Urothelium cell line (cell line): Measurements from ENCODE around the gene TNFRSF8.
"Not testable (repeated sequence)": the region's sequence is repeated elsewhere in the genome, so short reads cannot be mapped to it uniquely, and the experiment has no call there.

Experiments used
- DNase-seq: peaks from one replicate; pipeline ENCODE4 v3.0.0; 2011; ENCODE audit warnings: low spot score, mixed read lengths
- FAIRE-seq: peaks from 2 replicates; lab custom pipeline; 2011; peaks lifted over from hg19 to GRCh38; lab: Jason Lieb, UNC

TNFRSF8 gene

DNA sequence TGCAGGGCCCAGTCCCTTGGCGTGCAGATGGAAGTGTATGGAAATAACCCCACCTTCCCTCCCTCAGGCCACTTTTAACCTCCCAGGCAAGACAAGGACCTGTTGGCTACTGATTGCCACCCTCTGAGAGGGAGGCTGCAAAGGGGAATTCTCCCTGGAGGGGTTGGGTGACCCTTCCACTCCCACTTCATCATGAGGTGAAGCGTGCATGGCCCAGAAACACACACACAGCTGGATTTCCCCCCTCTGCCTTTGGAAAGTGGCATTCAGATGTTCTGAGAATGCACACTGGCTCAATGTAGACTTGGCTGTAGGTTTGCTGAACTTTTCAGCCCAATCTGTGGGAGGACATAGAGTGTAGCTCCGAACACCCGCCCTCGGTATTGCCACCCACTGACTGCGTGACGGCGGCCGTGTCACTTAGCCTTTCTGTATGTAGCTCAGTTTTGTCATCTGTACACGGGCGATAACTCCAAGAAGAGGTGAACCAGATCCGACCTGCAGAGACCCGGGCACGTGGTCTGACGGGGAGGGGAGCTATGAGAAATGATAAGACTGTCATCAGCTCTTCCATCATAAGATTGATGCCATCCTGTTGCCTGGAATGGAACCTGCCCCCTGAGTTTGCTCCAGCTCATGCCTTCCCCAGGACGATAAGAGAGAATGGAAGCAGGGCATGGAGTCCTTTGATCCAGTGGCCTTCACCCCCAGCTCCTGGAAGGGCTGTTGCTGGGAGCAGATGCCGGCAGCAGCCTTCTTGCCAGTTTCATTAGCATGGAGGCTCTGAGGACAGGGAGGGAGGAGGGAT lies 24.5 kb upstream of the TNFRSF8 start:
- no peak for DNase-seq
- no peak for FAIRE-seq

DNA sequence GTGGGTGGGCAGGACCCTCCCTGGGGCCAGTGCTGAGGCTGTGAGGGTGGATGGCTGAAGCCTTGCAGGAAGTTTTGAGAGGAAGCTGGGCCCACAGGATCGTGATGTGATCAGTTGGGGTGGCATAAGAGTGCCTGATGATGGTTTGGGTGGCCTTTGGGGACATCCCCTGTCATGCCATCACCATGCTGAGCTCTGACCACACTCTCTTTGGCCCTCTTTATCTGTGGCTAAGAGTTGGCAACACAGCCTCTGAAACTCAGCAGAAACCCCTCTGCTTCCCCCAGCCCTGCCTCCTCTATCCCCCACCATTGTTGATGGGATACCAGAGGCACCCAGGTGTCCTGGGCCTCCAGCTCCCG lies 24.0 kb upstream of the TNFRSF8 start:
- FAIRE-seq = no peak
- no peak for DNase-seq

DNA sequence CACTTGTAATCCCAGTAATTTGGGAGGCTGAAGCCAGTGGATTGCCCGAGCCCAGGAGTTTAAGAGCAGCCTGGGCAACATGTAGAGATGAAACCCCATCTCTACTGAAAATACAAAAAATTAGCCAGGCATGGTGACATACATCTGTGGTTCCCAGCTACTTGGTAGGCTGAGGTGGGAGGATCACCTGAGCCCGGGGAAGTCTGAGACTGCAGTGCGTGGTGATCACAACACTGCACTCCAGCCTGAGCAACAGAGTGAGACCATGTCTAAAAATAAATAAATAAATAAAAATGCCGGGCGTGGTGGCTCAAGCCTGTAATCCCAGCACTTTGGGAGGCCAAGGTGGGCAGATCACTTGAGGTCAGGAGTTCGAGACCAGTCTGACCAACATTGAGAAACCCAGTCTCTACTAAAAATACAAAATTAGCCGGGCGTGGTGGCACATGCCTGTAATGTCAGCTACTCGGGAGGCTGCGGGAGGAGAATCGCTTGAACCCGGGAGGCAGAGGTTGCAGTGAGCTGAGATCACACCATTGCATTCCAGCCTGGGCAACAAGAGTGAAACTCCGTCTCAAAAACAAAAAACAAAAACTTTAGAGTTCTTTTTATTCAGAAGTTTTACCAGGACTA lies 23.2 kb upstream of the TNFRSF8 start:
- FAIRE-seq, DNase-seq: not testable (repeated sequence)

DNA sequence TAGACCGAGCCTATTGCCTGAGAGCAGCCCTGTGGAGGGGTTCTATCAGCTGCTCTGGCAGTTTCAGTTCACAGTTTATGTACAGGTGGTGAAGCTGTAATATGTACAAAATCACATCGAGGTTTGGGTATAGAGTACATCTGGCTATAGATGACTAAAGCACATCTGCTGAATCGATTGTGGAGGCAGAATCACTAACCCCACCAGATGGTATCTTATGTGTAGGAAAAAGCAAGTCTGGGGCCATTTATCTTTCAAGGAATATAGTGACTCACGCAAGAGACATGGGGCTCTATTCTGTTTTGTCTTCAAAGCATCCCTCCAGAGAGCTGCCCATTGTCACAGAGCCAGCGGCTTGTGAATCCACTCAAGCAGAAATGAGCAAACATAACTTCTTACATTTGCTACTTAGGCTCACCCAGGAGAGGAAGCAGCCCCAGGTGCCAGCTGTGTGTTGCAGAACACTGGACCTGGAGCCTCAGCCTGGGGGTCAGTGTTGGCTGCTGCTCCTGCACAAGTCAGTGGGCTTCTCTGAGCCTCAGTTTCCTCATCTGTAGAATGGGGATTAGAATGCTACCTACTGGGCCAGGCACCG lies 22.5 kb upstream of the TNFRSF8 start:
- peak; percentile 47 for DNase-seq
- no peak for FAIRE-seq

DNA sequence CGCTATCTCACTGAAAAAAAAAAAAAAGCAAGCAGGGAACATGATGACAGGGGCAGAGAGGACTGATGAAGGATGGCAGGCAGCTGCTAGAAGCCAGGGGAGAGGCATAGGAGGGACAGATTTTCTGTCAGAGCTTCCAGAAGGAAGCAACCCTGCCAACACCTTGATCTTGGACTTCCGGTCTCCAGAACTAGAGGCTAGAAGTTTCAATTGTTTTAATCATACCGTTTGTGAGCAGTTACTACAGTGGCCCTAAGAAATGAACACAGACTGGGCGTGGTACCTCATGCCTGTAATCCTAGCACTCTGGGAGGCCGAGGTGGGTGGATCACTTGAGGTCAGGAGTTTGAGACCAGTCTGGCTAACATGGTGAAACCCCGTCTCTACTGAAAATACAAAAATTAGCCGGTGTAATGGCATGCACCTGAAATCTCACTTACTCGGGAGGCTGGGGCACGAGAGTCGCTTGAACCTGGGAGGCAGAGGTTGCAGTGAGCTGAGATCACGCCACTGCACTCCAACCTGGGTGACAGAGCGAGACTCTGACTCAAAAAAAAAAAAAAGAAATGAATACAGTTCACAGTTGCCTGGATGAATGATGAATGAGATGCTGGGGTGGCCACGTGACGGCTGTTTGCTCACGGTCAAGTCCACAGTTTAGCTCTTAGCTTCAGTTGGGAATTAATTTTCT lies 18.8 kb upstream of the TNFRSF8 start:
- not testable (repeated sequence) for DNase-seq, FAIRE-seq

DNA sequence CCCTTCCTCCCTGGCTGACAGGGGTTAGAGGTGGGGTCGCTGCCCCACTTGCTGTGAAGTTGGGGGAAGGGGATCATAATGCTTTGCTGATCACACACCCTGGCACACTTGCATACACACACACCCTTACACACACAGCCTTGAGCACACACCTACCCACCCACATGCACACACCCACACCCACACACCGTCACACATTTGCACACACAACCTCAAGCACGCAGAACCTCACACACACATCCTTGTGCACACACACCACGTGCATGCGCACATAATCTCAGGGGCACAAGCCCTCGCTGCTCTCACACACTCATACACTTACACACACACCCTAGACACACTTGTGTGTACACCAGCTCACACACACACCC lies 16.4 kb upstream of the TNFRSF8 start:
- peak; percentile 75 for FAIRE-seq

DNA sequence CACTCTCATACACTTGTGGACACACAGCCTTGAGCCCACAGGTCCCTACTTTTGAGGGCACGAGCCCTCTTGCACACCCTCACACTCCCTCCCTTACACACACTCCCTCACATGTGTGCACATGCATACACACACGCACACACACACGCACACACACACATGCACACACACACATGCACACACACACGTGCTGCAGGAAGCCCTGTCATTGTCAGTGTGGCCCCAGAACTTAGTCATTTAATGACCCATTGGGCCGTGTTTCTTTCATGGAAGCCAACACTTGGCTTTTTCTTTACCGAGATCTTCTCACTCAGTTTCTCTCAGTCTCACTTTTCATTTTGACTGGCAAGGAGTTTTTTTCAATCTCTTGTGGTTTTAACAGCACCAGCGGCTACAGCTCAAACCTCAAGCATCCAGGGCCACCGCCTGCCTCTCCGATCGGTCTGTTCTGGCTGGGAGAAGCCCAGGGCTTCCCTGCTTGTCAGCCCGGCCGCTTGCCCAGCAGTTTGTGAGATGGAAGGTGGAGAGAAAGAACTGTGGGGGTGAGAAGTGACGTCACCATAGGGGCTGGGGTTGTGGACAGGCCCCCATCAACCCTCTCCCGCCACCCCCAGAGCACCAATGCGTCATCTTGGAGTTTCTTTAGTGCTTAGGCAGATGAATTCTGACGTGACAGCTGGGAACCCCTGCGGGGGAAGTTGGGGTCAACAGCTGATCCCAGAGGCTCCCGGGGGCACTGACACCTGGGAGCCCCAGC lies 15.8 kb upstream of the TNFRSF8 start:
- peak; percentile 20 for FAIRE-seq
- DNase-seq = peak; percentile 30

More for the DNA sequence above, 16.4 kb upstream of the TNFRSF8 start:
- DNase-seq = no peak

DNA sequence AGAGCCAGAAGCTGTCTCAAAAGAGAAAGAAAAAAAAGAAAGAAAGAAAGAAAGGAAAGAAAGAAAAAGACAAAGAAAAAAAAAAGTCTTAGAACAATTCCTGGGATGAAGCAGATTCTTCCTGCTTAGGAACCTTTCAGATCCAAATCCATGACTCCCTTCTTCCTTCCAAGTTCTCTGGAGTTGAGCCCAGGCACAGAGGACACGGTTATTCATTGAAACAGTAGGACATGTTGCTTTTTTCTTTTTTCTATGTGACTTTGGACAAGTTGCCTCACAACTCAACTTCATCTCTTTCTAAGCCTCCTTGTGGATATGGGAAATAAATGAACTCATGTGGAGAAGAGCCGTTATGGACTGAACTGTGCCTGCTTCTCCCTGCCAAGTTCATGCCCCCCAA lies 14.7 kb upstream of the TNFRSF8 start:
- DNase-seq = no peak
- FAIRE-seq = no peak

DNA sequence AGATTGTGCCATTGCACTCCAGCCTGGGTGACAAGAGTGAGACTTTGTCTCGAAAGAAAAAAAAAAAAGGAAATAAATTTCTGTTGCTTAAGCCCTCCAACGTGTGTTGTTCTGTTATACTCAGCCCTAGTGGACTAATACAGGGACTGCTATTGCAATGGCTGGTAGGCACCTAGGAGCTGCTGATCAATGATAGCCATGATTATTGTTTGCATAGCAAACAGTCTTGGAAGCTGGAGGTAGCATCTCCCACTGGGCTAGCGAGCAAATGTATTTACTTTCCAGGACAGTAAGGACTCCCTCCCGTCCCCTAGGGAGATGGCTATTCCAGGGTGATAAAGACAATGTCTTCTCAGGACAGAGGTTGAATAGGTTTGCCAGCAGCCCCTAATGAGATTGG lies 13.5 kb upstream of the TNFRSF8 start:
- DNase-seq (no peak), FAIRE-seq (no peak)

DNA sequence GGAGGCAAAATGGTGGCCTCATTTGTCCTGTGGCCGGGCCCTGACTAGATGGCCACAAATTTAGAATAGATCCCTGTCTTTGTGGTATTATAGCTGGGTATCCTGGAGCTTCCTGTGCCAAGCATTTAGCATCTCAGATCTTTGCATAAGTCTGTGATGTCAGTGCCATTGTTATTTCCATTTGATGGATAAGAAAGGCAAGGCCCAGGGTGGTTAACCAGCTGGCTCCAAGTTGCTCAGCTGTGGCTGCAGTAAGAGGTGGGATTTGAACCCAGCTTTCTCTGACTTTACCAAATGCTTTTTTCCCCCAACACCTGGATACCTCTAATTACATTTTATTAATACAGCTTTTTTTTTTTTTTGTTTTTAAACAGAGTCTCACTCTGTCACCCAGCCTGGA lies 11.7 kb upstream of the TNFRSF8 start:
- FAIRE-seq = no peak
- no peak for DNase-seq

DNA sequence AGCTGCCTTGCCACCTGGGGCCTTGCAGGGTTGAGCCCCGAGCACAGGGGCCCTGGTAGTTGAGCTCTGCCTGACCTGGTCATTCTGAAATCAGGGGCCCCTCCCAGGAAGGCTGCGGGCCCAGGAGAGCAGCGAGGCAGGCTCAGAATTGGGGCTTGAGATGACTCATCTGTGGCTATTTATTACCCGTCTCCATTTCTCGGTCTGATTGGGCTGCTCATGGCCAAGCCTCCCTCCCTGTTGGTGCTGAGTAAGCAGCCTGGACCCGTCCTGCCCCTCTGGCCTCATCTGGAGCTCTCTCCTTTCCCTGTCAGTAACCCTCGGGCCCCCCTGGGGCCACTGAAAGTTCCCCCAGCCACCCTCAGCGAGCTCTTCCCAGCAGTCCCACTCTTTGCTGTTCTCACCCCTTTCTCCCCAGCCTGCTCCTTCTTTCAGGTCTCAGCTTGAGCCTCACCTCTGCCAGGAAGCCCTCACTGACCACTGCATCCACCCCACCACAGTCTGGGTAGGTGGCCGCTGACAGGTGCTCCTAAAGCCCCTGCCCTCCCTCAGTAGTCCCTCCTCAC lies 11.0 kb upstream of the TNFRSF8 start:
- FAIRE-seq (peak; percentile 30), DNase-seq (peak; percentile 90)

DNA sequence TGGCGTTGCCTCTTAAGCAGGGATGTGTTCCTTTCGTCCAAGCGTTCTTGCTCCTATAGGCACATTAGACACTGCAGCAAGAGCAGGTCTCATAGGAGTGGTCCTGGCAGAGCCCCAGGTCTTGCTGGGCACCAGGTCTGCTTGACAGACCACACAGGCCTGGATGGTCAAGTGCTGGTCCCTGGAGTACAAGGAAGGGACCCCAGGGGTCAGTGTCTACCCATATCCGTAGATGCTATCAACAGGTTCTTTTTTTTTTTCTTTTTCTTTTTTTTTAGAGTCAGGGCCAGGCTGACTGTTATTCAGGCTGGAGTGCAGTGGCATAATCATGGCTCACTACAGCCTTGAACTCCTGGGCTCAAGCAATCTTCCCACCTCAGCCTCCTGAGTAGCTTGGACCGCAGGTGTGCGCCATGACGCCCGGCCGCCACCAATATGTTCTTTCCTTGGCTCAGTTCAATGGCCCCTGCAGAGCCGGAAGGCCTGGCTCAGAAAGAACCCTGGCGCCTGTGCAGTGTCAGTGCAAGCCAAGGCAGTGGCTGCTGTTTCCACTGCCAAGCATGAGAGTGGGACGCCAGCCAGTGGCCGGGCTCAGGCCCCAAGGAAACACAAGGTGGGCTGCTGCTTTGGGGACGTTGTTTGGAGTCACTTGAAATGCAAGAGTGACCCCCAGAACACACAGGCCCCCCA lies 10.0 kb upstream of the TNFRSF8 start:
- FAIRE-seq = no peak
- DNase-seq = no peak

DNA sequence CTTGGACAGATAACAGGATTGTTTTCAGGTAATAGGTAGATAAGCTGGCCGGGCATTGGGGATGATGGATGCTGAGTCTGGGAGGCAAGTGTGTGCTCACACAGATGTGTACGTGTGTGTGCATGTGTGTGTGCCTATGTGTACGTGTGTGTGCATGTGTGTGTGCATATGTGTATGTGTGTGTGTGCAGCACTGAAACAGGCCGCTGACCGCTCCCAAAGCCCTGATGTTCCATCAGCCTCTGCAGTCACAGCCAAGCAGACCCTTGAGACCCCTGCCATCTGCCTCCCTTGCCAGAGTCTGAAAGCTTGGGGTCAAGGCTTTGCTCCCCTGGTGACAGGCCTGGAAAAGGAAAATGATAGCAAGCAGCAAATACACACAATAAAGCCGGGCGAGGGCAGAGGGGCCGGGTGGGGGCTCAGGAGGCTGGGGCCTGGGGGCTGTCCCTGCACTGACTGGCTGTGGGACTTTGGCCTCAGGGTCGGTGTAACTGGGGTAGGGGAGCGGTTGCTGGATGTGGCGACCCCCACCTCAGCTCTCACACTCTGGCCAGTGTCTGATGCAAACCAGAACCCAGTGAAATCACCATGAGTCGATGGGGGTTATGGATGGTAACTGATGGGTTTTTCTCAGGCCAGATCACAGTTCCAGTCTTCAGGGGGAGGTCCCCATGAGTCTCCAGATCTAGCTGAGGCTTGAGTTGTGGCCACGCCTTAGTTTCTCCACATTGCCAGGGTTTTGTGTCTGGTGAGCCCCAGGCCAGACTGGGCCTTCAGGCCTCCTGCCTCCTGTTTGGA lies 9.2 kb upstream of the TNFRSF8 start:
- no peak for DNase-seq
- FAIRE-seq = peak; percentile 69

DNA sequence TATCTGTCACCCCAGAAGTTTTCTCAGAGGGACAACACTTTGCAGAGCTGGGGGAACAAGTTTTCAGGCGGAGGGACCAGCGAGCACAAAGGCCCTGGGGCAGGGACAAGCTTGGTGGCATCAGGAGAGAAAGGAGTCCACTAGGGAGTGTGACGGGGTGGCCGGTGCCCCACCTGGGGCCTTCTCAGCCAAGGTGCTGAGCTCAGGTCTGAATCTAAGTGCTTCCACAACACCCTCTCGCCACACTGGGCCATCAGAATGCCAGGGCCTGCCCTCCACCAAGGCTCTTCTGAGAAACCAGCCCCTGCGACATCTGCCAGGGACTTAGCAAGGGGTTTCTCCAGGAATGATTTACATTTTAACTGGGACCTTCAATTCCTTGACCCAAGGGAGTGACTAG lies 7.8 kb upstream of the TNFRSF8 start:
- FAIRE-seq (no peak), DNase-seq (no peak)

DNA sequence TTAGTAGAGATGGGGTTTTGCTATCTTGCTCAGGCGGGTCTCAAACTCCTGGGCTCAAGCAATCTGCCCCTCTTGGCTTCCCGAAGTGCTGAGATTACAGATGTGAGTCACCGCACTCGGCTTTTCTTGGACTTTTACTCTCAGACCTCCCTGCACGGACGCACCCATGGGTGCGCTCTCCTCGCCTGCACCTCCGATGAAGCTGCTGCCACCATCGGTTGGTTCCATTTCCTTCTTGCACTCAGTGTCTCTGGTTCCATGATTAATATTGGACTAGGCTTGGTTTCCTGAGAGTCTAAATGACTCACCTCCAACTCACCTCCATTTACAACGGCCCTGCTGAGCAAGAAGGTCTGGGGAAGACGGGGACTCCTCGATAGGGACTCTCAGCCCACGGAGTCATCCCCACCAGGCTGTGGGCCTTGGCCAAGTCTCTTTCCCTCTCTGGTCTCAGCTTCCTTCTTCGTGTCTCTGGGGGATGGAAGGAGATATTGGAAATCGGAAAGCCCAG lies 6.7 kb upstream of the TNFRSF8 start:
- no peak for DNase-seq
- FAIRE-seq = no peak

DNA sequence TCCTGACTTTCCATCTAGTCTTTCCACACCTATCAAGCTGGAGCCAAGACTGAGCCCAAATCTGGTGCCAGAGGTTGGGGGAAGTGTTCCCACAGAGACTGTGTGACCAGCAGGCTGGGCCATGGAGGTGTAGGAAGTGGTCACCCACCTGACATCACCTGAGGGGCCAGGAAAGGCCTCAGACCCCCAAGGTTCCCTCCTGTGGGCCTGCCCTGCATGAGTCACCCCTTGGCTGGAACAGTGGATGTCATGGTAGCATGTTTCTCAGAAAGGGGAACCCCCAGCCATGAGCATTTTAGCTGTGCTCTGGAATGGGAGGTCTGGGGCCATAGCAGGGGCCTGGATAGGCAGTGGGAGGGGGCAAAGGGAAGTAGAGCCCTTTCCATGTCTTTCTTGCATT lies 5.7 kb upstream of the TNFRSF8 start:
- FAIRE-seq = no peak

DNA sequence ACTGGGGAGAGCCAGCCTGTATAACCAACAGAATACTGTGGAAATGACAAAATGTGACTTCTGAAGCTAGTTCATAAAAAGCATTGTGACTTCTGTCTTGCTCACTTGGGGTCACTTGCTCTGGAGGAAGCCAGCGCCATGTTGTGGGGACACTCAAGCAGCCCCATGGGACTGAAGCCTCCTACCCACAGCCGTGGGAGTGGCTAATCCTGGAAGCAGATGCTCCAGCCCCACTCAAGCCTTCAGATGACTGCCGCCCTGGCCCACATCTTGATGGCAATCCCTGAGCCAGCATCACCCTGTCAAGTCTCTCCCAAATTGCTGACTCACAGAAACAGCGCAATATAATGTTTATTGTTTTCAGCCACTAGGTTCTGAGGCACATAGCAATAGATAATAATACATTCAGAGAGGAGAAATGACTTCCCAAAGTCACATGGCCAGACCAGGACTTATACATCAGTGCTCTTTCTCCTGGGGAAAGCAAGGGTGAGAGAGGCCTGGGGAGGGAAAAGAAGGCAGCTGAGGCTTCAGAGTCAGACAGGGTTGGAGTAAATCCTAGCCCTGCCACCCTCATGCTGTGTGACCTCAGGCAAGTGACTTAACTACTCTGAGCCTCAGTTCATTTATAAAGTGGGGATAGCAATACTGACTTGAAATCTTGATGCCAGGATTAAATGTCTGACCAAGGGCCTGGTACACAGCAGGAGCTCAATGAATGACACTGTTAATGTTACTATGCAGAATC lies 5.0 kb upstream of the TNFRSF8 start:
- no peak for FAIRE-seq
- no peak for DNase-seq

More for the DNA sequence above, 5.7 kb upstream of the TNFRSF8 start:
- DNase-seq = no peak

DNA sequence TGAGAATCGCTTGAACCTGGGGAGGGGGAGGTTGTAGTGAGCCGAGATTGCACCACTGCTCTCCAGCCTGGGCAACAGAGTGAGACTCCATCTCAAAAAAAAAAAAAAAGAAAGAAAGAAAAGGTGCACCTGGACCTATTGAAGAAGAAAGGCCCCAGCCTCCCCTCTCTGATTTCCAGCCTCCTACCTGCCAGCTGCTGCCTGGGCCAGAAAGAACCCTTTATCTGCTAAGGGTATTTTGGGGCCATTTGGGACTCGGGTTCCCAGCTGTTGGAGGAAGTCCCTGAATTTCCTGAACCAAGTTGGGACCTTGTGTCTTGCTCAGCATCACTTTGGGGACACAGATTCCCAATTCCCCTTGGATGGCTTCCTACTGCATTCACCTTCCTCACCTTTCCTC lies 3.9 kb upstream of the TNFRSF8 start:
- FAIRE-seq = no peak
- DNase-seq = no peak
